H1 (cell line): Measurements from ENCODE around the gene MCTS1. TPM values are rescaled to one million over a fixed set of nuclear protein-coding genes. Genes with fewer than 3 reads are reported as not detected.

ENCODE experiments used
- CHD7 ChIP-seq: fragments of 300-600 bp; sonication (generic); IDR thresholded peaks from 2 replicates; pipeline ENCODE4 v1.7.1; 2012; ENCODE audit warnings: low read length, moderate library complexity, mild to moderate bottlenecking, inconsistent platforms; ENCODE audit not compliant: insufficient replicate concordance
- FOSL1 ChIP-seq: IDR thresholded peaks from 2 replicates; pipeline ENCODE4 v1.6.1; 2011; ENCODE audit warnings: mild to moderate bottlenecking, low read depth, low read length, moderate library complexity; ENCODE audit not compliant: insufficient read depth
- GABPA ChIP-seq: IDR thresholded peaks from 2 replicates; pipeline ENCODE4 v1.6.1; 2011; ENCODE audit warnings: mild to moderate bottlenecking, low read length, moderate library complexity, borderline replicate concordance; ENCODE audit not compliant: insufficient read depth
- GTF2F1 ChIP-seq: IDR thresholded peaks from 2 replicates; pipeline ENCODE4 v1.6.1; 2012; ENCODE audit warnings: low read depth, low read length, improper control_type of control experiment, borderline replicate concordance
- MAFK ChIP-seq: IDR thresholded peaks from 2 replicates; pipeline ENCODE4 v1.6.1; 2012; ENCODE audit warnings: low read depth, mild to moderate bottlenecking, improper control_type of control experiment, low read length
- RXRA ChIP-seq: IDR thresholded peaks from 2 replicates; pipeline ENCODE4 v1.6.1; 2011; ENCODE audit warnings: low read depth, mild to moderate bottlenecking, low read length, moderate library complexity; ENCODE audit not compliant: insufficient read depth
- SUZ12 ChIP-seq: fragments of 200-600 bp; sonication (generic); IDR thresholded peaks from 2 replicates; pipeline ENCODE4 v1.6.1; 2012; ENCODE audit warnings: mild to moderate bottlenecking, inconsistent platforms, low read length, moderate library complexity, mixed read lengths
- TBP ChIP-seq: IDR thresholded peaks from 2 replicates; pipeline ENCODE4 v1.6.1; 2011; ENCODE audit warnings: low read depth, low read length, improper control_type of control experiment
- polyA plus RNA-seq, 7 experiments: library from polyadenylated mRNA; depleted of rRNA in 3 of 7; stranded (reverse) in 5 of 7; unstranded in 2 of 7; fragments of >200 nt in 5 of 7; fragments of 200-250 nt in 2 of 7; gene quantifications; 1 replicate in 5 of 7; 2 replicates in 1 of 7; 4 replicates in 1 of 7; pipeline versions ENCODE4 v1.2.1 to v1.2.3, GENCODE V29; 2011 to 2013; ENCODE audit warnings: missing spikeins in 2 of 7, mixed read lengths in 2 of 7
- total RNA-seq: library from RNA; stranded (reverse); fragmentation: NEBNext Ultra II Directional; extraction: Animal tissue kit (Norgen Biotek cat#: 25700); gene quantifications from 2 replicates; pipeline ENCODE4 v1.2.1, GENCODE V29; 2021

MCTS1 gene
- total and polyA plus RNA-seq, 2 of the 8 experiments (the other 6 are each of a cell fraction or from before 2014, with no cell fraction given): 19.2 to 31.6 TPM

DNA sequence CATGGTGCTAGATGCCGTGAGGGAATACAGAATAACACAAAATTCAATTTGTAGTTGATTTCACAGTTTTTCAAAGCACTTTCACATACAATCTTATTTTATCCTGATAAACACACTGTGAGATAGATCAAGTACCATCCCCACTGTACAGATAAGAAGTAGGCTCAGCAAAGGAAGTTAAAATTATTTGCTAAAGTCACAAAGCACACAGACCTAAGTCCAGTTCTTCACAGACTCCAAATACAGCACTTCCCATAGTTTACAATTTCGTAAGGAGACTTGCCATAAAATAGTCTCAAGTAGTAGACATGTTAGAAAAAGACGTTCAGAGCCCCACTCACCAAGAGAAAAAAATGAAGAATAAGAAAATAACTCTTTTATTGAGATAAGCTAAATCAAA lies 35.3 kb upstream of the MCTS1 start (continued):
- TF ChIP-seq CHD7 (no peak), SUZ12 (no peak), MAFK (no peak), FOSL1 (no peak), RXRA (no peak), TBP (no peak), GABPA (no peak), GTF2F1 (no peak)
- TF ChIP-seq, all 59 proteins: peak for 0
